Esophagus squamous epithelium (tissue), 4 donors: Measurements from ENCODE around the gene PHRF1.
"Not testable (repeated sequence)": the region's sequence is repeated elsewhere in the genome, so short reads cannot be mapped to it uniquely, and the experiment has no call there.

ENCODE experiments used
- CTCF ChIP-seq, 6 experiments: fragments of 450-650 bp in 4 of 6; fragments of 200-600 bp in 2 of 6; sonication (generic) in 2 of 6; IDR thresholded peaks; one replicate each; pipeline ENCODE4 v1.5.1; 2016 to 2019; ENCODE audit warnings: antibody characterized with exemption in 6 of 6, mild to moderate bottlenecking in 4 of 6, moderate library complexity in 4 of 6
- POLR2A ChIP-seq, 4 donors: fragments of 450-650 bp; IDR thresholded peaks; one replicate each; pipeline ENCODE4 v1.6.1; 2017; ENCODE audit warnings: antibody characterized with exemption in 4 of 4, mild to moderate bottlenecking in 4 of 4, moderate library complexity in 3 of 4

- TF ChIP-seq CTCF, POLR2A (IDR thresholded peaks at IDR 0.05): not testable (repeated sequence)
Observed at GRCh38 chr11:647672-648158, 71.4 kb downstream of the PHRF1 start.
